Measurements from ENCODE around the gene CDX1.

DNA sequence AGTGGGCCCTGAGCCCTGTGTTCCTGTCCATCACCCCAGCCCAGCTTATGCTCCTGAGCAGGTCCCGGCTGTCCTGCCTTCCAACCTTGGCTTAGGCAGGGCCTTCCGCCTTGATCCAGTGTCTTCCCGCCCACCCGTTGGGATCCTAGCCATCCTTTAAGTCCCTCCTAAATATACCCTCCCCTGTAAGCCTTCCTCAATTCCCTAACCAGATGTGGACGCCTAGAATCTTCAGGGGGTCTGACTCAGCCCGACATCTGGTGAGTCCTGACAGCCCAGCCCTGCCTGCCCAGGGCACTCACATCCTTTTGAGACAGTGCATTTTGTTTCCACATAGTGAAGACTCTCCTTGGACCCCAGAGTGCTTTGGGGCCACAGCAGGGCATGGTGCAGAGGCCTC is 47.0 kb downstream of the CDX1 start:
- TF ChIP-seq TAF1 (IDR thresholded peaks at IDR 0.05; ENCODE audit: low read depth, low read length): no peak
- TF ChIP-seq POLR2AphosphoS5 (IDR thresholded peaks at IDR 0.05; ENCODE audit: low read depth, low read length): no peak
- no peak for TF ChIP-seq POLR2A (IDR thresholded peaks at IDR 0.05; ENCODE audit: low read depth, low read length)

Data from GM12891 (cell line).